SU-DHL-6 (cell line): Measurements from ENCODE around the gene ZP4.

ENCODE experiments used
- CTCF ChIP-seq: fragments of 200-600 bp; sonication (generic); IDR thresholded peaks from one replicate; pipeline ENCODE4 v1.5.1; 2017; ENCODE audit warnings: antibody characterized with exemption, mild to moderate bottlenecking, low read length, moderate library complexity; ENCODE audit not compliant: insufficient read depth, poor library complexity, severe bottlenecking
- EZH2phosphoT487 ChIP-seq: fragments of 200-600 bp; sonication (generic), shearing (Covaris generic); conservative IDR thresholded peaks from 2 replicates; pipeline ENCODE4 v1.6.1; 2018; ENCODE audit warnings: mild to moderate bottlenecking, antibody characterized with exemption, low read length, moderate library complexity, mixed read lengths

DNA sequence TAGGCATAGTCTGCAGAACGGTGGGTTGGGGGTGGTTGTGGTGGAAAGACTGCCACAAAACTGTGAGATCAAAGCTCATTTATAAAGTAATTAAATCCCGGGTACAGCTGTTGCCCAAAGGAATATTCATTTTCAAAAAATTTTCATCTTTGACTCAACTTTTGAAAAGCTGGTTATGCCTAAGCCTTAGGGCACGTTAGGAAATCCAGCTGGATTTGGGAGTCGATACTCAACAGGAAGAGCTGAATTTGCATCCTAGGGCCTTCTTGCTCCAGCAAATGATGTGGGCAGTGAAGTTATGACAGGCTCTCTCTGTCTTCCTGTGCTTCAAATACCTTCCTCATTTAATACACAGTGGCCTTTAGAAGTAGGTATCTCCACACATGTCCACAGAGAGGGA, 31.7 kb downstream of the ZP4 start:
- TF ChIP-seq CTCF = no peak
- TF ChIP-seq EZH2phosphoT487 = no peak
